ENCODE measurements around the gene GOLGA8R. TPM values are rescaled to one million over a fixed set of nuclear protein-coding genes. Genes with fewer than 3 reads are reported as not detected.
"Not testable (repeated sequence)": the region's sequence is repeated elsewhere in the genome, so short reads cannot be mapped to it uniquely, and the experiment has no call there.

GOLGA8R gene
- total RNA-seq (1 to 10 TPM; 1.1 to 4.9 (median 1.9) TPM), polyA plus RNA-seq (1 to 10 TPM in 1 of 2 donors, under 1 TPM in 1; 0.76 to 3.2 TPM)
- long read RNA-seq, donor 1 = 0 reads
- long read RNA-seq, donor 2 = 0 reads
- long read RNA-seq, donor 3 = 0 reads

GRCh38 chr15:30414160-30414559 is at the start of gene GOLGA8R:
Gene GOLGA8R, minus strand, starts transcription at chr15:30414260. Its CDS starts 98 bp downstream, at chr15:30414162.
- 97% methylated on average over 3 of the region's 7 CpGs; no CpG with 5 or more reads in 3 of the 4 donors for WGBS, 4 donors
- H3K27ac ChIP-seq; H3K9me3 ChIP-seq; DNase-seq; ATAC-seq; H3K4me3 ChIP-seq; H3K36me3 ChIP-seq; H3K4me1 ChIP-seq; intact Hi-C loops (cut with DNase I); H3K27me3 ChIP-seq: not testable (repeated sequence)

GRCh38 chr15:30463849-30464248 is 49.8 kb upstream of the GOLGA8R start:
- H3K27me3 ChIP-seq; H3K4me1 ChIP-seq; intact Hi-C loops (cut with DNase I); H3K27ac ChIP-seq; H3K36me3 ChIP-seq; ATAC-seq; H3K4me3 ChIP-seq; DNase-seq; H3K9me3 ChIP-seq: not testable (repeated sequence)
- no CpG with 5 or more reads among the region's 1 CpG for WGBS, 4 donors

- ATAC-seq; H3K36me3 ChIP-seq; DNase-seq; H3K27ac ChIP-seq; intact Hi-C loops (cut with DNase I); H3K4me3 ChIP-seq; H3K4me1 ChIP-seq; H3K9me3 ChIP-seq; H3K27me3 ChIP-seq: not testable (repeated sequence)
- no CpG with 5 or more reads among the region's 9 CpGs for WGBS, 4 donors
These were observed 48.1 kb upstream of the GOLGA8R start for GRCh38 chr15:30462176-30462575.

- DNase-seq; ATAC-seq; intact Hi-C loops (cut with DNase I): not testable (repeated sequence)
These were observed 38.6 kb upstream of the GOLGA8R start for GRCh38 chr15:30452702-30453101.

GRCh38 chr15:30438348-30438747 is 24.3 kb upstream of the GOLGA8R start:
- H3K4me3 ChIP-seq; H3K36me3 ChIP-seq; H3K9me3 ChIP-seq; ATAC-seq; H3K4me1 ChIP-seq; H3K27me3 ChIP-seq; DNase-seq; H3K27ac ChIP-seq; intact Hi-C loops (cut with DNase I): not testable (repeated sequence)
- WGBS, 4 donors = 52 to 58% methylated on average over 2 of the region's 3 CpGs; no CpG with 5 or more reads in 2 of the 4 donors

More at GRCh38 chr15:30452702-30453101, 38.6 kb upstream of the GOLGA8R start:
- not testable (repeated sequence) for H3K27me3 ChIP-seq, H3K9me3 ChIP-seq, H3K4me1 ChIP-seq, H3K4me3 ChIP-seq, H3K36me3 ChIP-seq, H3K27ac ChIP-seq

- intact Hi-C loops (cut with DNase I); H3K27ac ChIP-seq; H3K36me3 ChIP-seq; H3K27me3 ChIP-seq; H3K9me3 ChIP-seq; H3K4me1 ChIP-seq; H3K4me3 ChIP-seq; ATAC-seq: not testable (repeated sequence)
- DNase-seq = peak in 2 of 5 donors; percentile 10 to 15
- WGBS, 4 donors = 89 to 94% (median 90%) methylated on average over 3 to 4 of the region's 5 CpGs
These were observed 21.8 kb upstream of the GOLGA8R start for GRCh38 chr15:30435878-30436277.

- H3K9me3 ChIP-seq; H3K27ac ChIP-seq; H3K4me3 ChIP-seq; intact Hi-C loops (cut with DNase I); H3K27me3 ChIP-seq; ATAC-seq; H3K4me1 ChIP-seq; DNase-seq; H3K36me3 ChIP-seq: not testable (repeated sequence)
- WGBS, 4 donors = 64 to 83% (median 78%) methylated on average over 5 to 6 of the region's 6 CpGs
These were observed 6.7 kb upstream of the GOLGA8R start for GRCh38 chr15:30420723-30421122.

GRCh38 chr15:30407636-30408035 is 6.4 kb downstream of the GOLGA8R start:
- intact Hi-C loops (cut with DNase I); H3K27ac ChIP-seq; H3K27me3 ChIP-seq; H3K4me3 ChIP-seq; H3K36me3 ChIP-seq; H3K9me3 ChIP-seq; ATAC-seq; H3K4me1 ChIP-seq: not testable (repeated sequence)
- peak in 1 of 5 donors; percentile 5 for DNase-seq
- WGBS, 4 donors = 72 to 86% (median 82%) methylated on average over 5 of the region's 6 CpGs

Data from heart left ventricle (tissue), 16 donors.